ENCODE data around the gene PRC1.
"Not testable (repeated sequence)": the region's sequence is repeated elsewhere in the genome, so short reads cannot be mapped to it uniquely, and the experiment has no call there.

PRC1 gene

DNA sequence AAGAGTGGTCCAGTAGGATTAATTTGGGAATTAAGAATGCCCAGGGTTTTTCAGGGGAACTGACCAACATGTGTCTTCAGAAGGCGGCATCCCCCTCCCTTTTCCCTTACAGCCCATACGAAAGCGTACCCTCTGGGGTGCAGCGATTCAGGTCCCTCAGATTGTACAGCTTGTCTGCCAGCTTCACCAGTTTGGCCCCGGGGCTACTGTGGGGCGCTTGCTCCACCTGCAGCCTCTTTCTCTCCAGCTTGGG lies 62.8 kb downstream of the PRC1 start:
- DNase-seq, result no peak

- DNase-seq, result no peak
Observed at GRCh38 chr15:90930861-90931574, 63.3 kb downstream of the PRC1 start.

DNA sequence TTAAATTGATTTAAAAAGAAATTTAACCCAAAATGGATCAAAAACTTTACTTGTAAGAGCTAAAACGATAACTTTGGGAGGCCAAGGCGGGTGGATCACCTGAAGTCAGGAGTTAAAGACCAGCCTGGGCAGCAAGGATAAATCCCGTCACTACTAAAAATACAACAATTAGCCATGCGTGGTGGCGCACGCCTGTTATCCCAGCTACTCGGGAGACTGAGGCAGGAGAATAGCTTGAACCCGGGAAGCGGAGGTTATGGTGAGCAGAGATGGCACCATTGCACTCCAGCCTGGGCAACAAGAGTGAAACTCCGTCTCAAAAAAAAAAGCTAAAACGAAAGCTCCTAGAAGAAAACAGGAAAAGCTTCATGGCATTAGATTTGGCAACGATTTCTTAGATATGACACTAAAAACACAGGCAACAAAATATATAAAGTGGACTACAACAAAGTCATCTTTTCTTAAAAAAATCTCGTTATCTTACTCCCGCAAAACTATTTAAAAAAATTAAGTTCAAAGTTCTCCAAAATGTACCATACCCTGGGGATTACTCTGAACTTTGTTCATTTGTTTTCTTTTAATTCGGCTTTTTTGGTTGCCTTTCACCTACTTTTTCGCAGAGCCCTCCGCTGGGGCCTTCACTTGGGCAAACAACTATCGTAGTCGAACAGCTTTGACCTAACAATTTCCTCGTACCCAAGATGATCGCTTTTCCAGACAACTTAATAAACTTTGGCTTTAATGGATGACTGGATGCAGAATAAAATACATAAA lies 64.9 kb downstream of the PRC1 start:
- no peak for DNase-seq

GRCh38 chr15:90928106-90928505 lies 66.2 kb downstream of the PRC1 start:
- not testable (repeated sequence) for DNase-seq

- DNase-seq, result not testable (repeated sequence)
Observed at GRCh38 chr15:90926766-90927165, 67.6 kb downstream of the PRC1 start.

GRCh38 chr15:90924375-90924774 lies 70.0 kb downstream of the PRC1 start:
- no peak for DNase-seq

- DNase-seq, result not testable (repeated sequence)
Observed at GRCh38 chr15:90922712-90923322, 71.5 kb downstream of the PRC1 start.

DNA sequence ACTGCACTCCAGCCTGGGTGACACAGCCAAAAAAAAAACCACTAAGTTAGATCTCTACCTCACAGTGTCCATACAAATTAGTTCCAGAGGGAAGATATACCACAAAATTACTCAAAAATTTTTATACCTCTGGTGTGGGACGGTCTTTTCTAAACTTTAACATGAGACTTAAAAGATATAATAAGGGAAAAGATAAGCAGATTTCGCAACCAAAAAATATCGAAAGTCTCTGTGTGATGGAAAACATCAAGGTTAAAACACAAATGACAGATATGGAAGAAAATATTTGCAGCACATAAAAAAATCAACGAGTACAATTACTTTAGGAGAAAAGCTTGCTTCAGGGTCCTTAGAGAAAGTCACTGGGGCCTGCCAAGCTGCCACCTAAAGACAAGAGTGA lies 72.4 kb downstream of the PRC1 start:
- no peak for DNase-seq

GRCh38 chr15:90918835-90919234 lies 75.5 kb downstream of the PRC1 start:
- no peak for DNase-seq

GRCh38 chr15:90918034-90918788 lies 76.1 kb downstream of the PRC1 start:
- DNase-seq, result no peak

- no peak for DNase-seq
Observed at GRCh38 chr15:90917569-90917968, 76.8 kb downstream of the PRC1 start.

DNA sequence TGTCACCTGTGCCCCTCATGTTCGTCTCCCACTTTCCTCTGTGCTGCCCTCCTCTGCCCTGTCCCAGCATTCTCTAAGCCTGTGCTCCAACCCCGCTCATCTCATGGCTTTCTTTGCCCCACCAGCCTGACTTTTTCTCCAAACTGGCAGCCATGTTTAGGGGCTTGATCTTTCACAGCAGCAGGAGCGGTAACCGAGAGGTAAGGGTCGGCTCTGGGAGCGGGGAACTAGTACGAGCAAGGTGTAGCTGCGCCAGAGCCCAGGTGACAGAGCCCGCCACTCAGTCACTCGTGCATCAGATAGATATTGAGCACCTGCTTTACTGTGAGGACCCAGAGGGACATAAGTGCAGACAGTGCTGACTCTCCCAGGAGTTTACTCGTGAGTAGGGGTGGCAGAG lies 77.9 kb downstream of the PRC1 start:
- DNase-seq, result no peak

Data from activated gamma-delta T cell (primary cell).